GM18907 (cell line): ENCODE data around the gene DPF3.

Source experiments
- ATAC-seq: cut with Tn5 transposase; IDR thresholded peaks from one replicate; pipeline ENCODE4 v1.9.1; 2021; ENCODE audit warnings: mild to moderate bottlenecking, moderate library complexity; ENCODE audit not compliant: unreplicated experiment

DPF3 gene

GRCh38 chr14:72606879-72607278, 287.0 kb downstream of the DPF3 start:
- no peak for ATAC-seq

- no peak for ATAC-seq
Observed at GRCh38 chr14:72605921-72606220, 288.0 kb downstream of the DPF3 start.

GRCh38 chr14:72605096-72605920, 288.6 kb downstream of the DPF3 start:
- no peak for ATAC-seq

- ATAC-seq, result no peak
Observed at GRCh38 chr14:72604133-72604532, 289.8 kb downstream of the DPF3 start.

GRCh38 chr14:72603639-72604038, 290.3 kb downstream of the DPF3 start:
- no peak for ATAC-seq

GRCh38 chr14:72600551-72601330, 293.2 kb downstream of the DPF3 start:
- ATAC-seq, result no peak

GRCh38 chr14:72599579-72600470, 294.1 kb downstream of the DPF3 start:
- no peak for ATAC-seq

GRCh38 chr14:72598306-72598705, 295.6 kb downstream of the DPF3 start:
- ATAC-seq, result no peak

- no peak for ATAC-seq
Observed at GRCh38 chr14:72597252-72598233, 296.4 kb downstream of the DPF3 start.

GRCh38 chr14:72595152-72595862, 298.6 kb downstream of the DPF3 start:
- ATAC-seq, result no peak

GRCh38 chr14:72594099-72594901, 299.6 kb downstream of the DPF3 start:
- ATAC-seq, result peak; percentile 79

GRCh38 chr14:72591391-72591790, 302.5 kb downstream of the DPF3 start:
- ATAC-seq, result no peak

GRCh38 chr14:72590577-72590976, 303.3 kb downstream of the DPF3 start:
- no peak for ATAC-seq

GRCh38 chr14:72589652-72590051, 304.2 kb downstream of the DPF3 start:
- ATAC-seq, result no peak

- no peak for ATAC-seq
Observed at GRCh38 chr14:72588521-72588920, 305.4 kb downstream of the DPF3 start.

- ATAC-seq, result no peak
Observed at GRCh38 chr14:72583316-72584272, 310.3 kb downstream of the DPF3 start.

- no peak for ATAC-seq
Observed at GRCh38 chr14:72582582-72582981, 311.3 kb downstream of the DPF3 start.

- no peak for ATAC-seq
Observed at GRCh38 chr14:72578514-72578913, 315.4 kb downstream of the DPF3 start.
